ENCODE measurements around the gene CKM.

- TF ChIP-seq POLR2A (IDR thresholded peaks at IDR 0.05): no peak
- no peak for TF ChIP-seq CTCF (IDR thresholded peaks at IDR 0.05)
Measured at GRCh38 chr19:45296355-45296754, 26.3 kb downstream of the CKM start.

Data from thyroid gland (tissue), 4 donors.